Fibroblast of villous mesenchyme (primary cell): Measurements from ENCODE around the gene TAS2R14. TPM values are rescaled to one million over a fixed set of nuclear protein-coding genes. Genes with fewer than 3 reads are reported as not detected.

Experiments
- DNase-seq: peaks from one replicate; pipeline ENCODE4 v3.0.0-alpha.2; 2010; ENCODE audit warnings: low read depth
- H3K4me3 ChIP-seq: 2 replicates; pipeline ENCODE4 v1.5.1; 2011; ENCODE audit warnings: low read depth, mild to moderate bottlenecking, low read length
- total RNA-seq: library from RNA; depleted of rRNA; stranded (reverse); fragments of >200 nt; gene quantifications from 2 replicates; pipeline ENCODE4 v1.2.3, GENCODE V29; 2012
- TF ChIP-seq, protein P1 (sequence below): IDR thresholded peaks from 2 replicates; pipeline ENCODE4 v1.5.1; 2012; ENCODE audit warnings: low read depth, mild to moderate bottlenecking, low read length; ENCODE audit not compliant: insufficient read depth

TAS2R14 gene
- total RNA-seq, 1 donor: 6.9 TPM

DNA sequence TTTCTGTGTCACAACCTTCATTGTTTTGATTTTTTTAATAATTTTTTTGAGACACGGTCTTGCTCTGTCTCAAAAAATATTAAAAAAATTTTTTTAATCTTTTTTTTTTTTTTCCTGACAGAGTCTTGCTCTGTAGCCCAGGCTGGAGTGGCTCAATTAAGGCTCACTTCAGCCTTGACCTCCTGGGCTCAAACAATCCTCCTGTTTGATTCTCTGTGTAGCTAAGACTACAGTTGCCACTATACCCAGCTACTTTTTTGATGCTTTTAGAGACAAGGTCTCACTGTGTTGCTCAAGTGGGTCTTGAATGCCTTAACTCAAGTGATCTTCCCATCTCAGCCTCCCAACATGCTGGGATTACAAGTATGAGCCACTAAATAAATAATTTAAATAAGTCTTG, 19.3 kb downstream of the TAS2R14 start:
- TF ChIP-seq, protein P1, sequence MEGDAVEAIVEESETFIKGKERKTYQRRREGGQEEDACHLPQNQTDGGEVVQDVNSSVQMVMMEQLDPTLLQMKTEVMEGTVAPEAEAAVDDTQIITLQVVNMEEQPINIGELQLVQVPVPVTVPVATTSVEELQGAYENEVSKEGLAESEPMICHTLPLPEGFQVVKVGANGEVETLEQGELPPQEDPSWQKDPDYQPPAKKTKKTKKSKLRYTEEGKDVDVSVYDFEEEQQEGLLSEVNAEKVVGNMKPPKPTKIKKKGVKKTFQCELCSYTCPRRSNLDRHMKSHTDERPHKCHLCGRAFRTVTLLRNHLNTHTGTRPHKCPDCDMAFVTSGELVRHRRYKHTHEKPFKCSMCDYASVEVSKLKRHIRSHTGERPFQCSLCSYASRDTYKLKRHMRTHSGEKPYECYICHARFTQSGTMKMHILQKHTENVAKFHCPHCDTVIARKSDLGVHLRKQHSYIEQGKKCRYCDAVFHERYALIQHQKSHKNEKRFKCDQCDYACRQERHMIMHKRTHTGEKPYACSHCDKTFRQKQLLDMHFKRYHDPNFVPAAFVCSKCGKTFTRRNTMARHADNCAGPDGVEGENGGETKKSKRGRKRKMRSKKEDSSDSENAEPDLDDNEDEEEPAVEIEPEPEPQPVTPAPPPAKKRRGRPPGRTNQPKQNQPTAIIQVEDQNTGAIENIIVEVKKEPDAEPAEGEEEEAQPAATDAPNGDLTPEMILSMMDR: no peak
- no peak for DNase-seq
- H3K4me3 ChIP-seq: no peak overlapping the region

DNA sequence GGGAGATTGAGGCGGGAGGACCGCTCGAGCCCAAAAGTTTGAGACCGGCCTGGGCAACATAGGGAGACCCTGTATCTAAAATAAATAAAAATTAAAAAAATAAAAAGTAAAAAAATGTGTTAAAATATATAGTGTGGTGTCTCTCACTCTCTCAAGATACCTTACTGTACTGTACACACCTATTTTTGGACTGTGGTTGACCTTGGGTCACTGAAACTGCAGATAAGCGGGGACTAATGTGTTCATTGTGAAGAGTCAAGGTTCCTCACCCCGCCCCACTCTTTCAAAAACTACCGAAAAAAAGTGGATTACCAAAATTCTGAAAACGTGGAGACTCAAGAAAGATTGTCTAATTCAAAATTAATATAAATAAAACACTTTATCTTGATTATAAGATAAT, 28.7 kb downstream of the TAS2R14 start:
- TF ChIP-seq, protein P1: no peak
- no peak overlapping the region for H3K4me3 ChIP-seq
- DNase-seq: no peak

DNA sequence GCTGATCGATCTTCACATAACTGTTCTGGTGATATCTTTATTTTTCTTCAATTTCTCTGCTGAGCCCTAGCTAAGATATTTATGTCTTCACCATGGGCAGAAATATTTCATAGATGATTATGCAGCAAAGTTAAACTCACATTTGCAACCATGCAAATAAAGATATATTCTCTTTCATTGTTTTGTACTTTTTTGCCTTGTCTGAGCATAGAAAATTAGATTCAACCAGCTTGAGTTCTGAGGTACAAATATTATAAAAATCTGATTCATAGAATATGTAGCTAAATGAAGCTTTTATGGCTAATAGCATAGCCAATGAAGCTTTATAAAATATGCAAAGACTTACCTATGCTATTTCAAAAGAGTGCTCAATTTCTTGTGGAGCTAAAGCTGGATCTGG, 29.6 kb downstream of the TAS2R14 start, which contains the start of gene TAS2R13:
Gene TAS2R13, minus strand, starts transcription at position 101 of the 400 bp plus-strand sequence. CDS start 264 bp downstream, outside the sequence.
- DNase-seq: no peak
- TF ChIP-seq, protein P1: no peak
- H3K4me3 ChIP-seq: no peak within 1 kb of the TSS

- TF ChIP-seq, protein P1: no peak
- H3K4me3 ChIP-seq: no peak overlapping the region
- no peak for DNase-seq
Measured at GRCh38 chr12:10904686-10905085, 34.4 kb downstream of the TAS2R14 start.

GRCh38 chr12:10901427-10901826, 37.6 kb downstream of the TAS2R14 start:
- TF ChIP-seq, protein P1: no peak
- DNase-seq: no peak
- no peak overlapping the region for H3K4me3 ChIP-seq

- TF ChIP-seq, protein P1: no peak
- H3K4me3 ChIP-seq: no peak overlapping the region
- no peak for DNase-seq
Measured at GRCh38 chr12:10900972-10901371, 38.1 kb downstream of the TAS2R14 start.

DNA sequence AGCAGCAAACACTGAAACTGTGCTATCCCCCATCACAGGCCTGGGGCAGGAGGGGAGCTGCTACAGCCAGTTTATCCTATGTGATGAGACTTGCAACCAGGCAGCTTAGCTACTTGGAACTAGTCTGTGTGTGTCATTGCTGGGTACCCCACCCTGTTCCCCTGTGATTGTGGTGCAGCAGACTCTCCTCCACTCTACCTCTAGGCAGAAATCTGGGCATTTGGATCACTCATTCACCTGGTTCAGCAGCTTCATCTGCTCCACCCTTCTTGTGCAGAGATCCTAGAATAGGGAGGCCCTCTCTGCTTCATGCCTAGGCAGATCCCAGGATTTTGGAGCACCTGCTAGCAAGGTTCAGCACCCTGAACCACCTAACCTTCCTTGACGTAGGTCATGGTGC, 38.5 kb downstream of the TAS2R14 start:
- H3K4me3 ChIP-seq: no peak overlapping the region
- TF ChIP-seq, protein P1: no peak
- DNase-seq: no peak
